Vagina (tissue), 2 donors: ENCODE measurements around the gene WIPF3. TPM values are rescaled to one million over a fixed set of nuclear protein-coding genes. Genes with fewer than 3 reads are reported as not detected.

Experiments
- DNase-seq, 2 donors: peaks; one replicate each; pipeline ENCODE4 v3.0.0-alpha.2; 2017; ENCODE audit errors: extremely low spot score in 2 of 2
- H3K27ac ChIP-seq: fragments of 200-600 bp; sonication (generic); one replicate; pipeline ENCODE4 v1.5.1; 2019
- H3K27me3 ChIP-seq: fragments of 200-600 bp; sonication (generic); one replicate; pipeline ENCODE4 v1.5.1; 2019
- H3K36me3 ChIP-seq, 2 donors: fragments of 200-600 bp; sonication (generic); one replicate each; pipeline ENCODE4 v1.5.1; 2017 to 2019
- H3K4me1 ChIP-seq: fragments of 200-600 bp; sonication (generic); one replicate; pipeline ENCODE4 v1.5.1; 2019
- H3K4me3 ChIP-seq, 2 donors: fragments of 200-600 bp; sonication (generic); 1 replicate in 1 of 2; 2 replicates in 1 of 2; pipeline ENCODE4 v1.5.1; 2016 to 2019
- H3K9me3 ChIP-seq: fragments of 200-600 bp; sonication (generic); one replicate; pipeline ENCODE4 v1.5.1; 2019
- CTCF ChIP-seq, 3 experiments: fragments of 450-650 bp in 2 of 3; fragments of 200-600 bp in 1 of 3; sonication (generic) in 1 of 3; IDR thresholded peaks; one replicate each; pipeline ENCODE4 v1.5.1; 2017 to 2019; ENCODE audit warnings: antibody characterized with exemption in 3 of 3, mild to moderate bottlenecking in 2 of 3, moderate library complexity in 2 of 3
- POLR2A ChIP-seq, 2 donors: fragments of 450-650 bp; IDR thresholded peaks; one replicate each; pipeline ENCODE4 v1.6.1; 2017; ENCODE audit warnings: antibody characterized with exemption in 2 of 2, mild to moderate bottlenecking in 2 of 2, moderate library complexity in 2 of 2
- POLR2AphosphoS5 ChIP-seq, 2 donors: sonication (generic); formaldehyde crosslinking; IDR thresholded peaks; one replicate each; pipeline ENCODE4 v1.9.0; 2017; ENCODE audit warnings: antibody characterized with exemption in 2 of 2, mild to moderate bottlenecking in 2 of 2, low read depth in 1 of 2; ENCODE audit not compliant: insufficient read depth in 1 of 2
- intact Hi-C: fragments of 100-400 bp; cut with DNase I; formaldehyde crosslinking; loops from one replicate; pipeline ENCODE4 v1.15.1; 2023
- total RNA-seq: library from RNA; depleted of rRNA; stranded (reverse); fragments of >200 nt; gene quantifications from one replicate; pipeline ENCODE4 v1.2.3, GENCODE V29; 2016

Gene WIPF3
- total RNA-seq, 1 donor from 2014 or later: 0.25 TPM

GRCh38 chr7:29946428-29947186 is 140.3 kb downstream of the WIPF3 start:
- Histone ChIP-seq H3K27me3 (no peaks in the 10 kb centered on the region), H3K9me3 (no peaks in the 10 kb centered on the region), H3K27ac (no peak overlapping the region), H3K4me3 (no peak overlapping the region), H3K4me1 (no peaks in the 10 kb centered on the region), H3K36me3 (peaks cover 0 to 32% of the 10 kb centered on the region in 2 donors)
- TF ChIP-seq POLR2AphosphoS5 (IDR thresholded peaks at IDR 0.05; ENCODE audit: insufficient read depth in 1 of 2, low read depth in 1 of 2): no peak
- TF ChIP-seq CTCF (IDR thresholded peaks at IDR 0.05): no peak
- TF ChIP-seq POLR2A (IDR thresholded peaks at IDR 0.05): no peak
- no peak for DNase-seq
- intact Hi-C loops: no loop called here

- Histone ChIP-seq H3K4me3 (no peak overlapping the region), H3K27me3 (no peaks in the 10 kb centered on the region), H3K27ac (no peak overlapping the region), H3K36me3 (peaks cover 0 to 31% of the 10 kb centered on the region in 2 donors), H3K4me1 (no peaks in the 10 kb centered on the region), H3K9me3 (no peaks in the 10 kb centered on the region)
- intact Hi-C loops: no loop called here
- DNase-seq: no peak
- TF ChIP-seq POLR2AphosphoS5 (IDR thresholded peaks at IDR 0.05; ENCODE audit: insufficient read depth in 1 of 2, low read depth in 1 of 2) (no peak), POLR2A (IDR thresholded peaks at IDR 0.05) (no peak), CTCF (IDR thresholded peaks at IDR 0.05) (no peak)
Observed at GRCh38 chr7:29948587-29948986, 142.3 kb downstream of the WIPF3 start.

GRCh38 chr7:29950480-29950879 is 144.2 kb downstream of the WIPF3 start:
- Histone ChIP-seq H3K27ac (no peak overlapping the region), H3K9me3 (no peaks in the 10 kb centered on the region), H3K4me3 (no peak overlapping the region), H3K36me3 (peaks cover 0 to 37% of the 10 kb centered on the region in 2 donors), H3K27me3 (no peaks in the 10 kb centered on the region), H3K4me1 (no peaks in the 10 kb centered on the region)
- no peak for DNase-seq
- TF ChIP-seq POLR2AphosphoS5 (IDR thresholded peaks at IDR 0.05; ENCODE audit: insufficient read depth in 1 of 2, low read depth in 1 of 2) (no peak), POLR2A (IDR thresholded peaks at IDR 0.05) (no peak), CTCF (IDR thresholded peaks at IDR 0.05) (no peak)
- intact Hi-C loops: no loop called here

GRCh38 chr7:29951206-29951605 is 144.9 kb downstream of the WIPF3 start:
- peaks cover 0 to 40% of the 10 kb centered on the region in 2 donors for H3K36me3 ChIP-seq

More at GRCh38 chr7:29951206-29951605, 144.9 kb downstream of the WIPF3 start:
- intact Hi-C loops: no loop called here
- no peaks in the 10 kb centered on the region for H3K9me3 ChIP-seq
- DNase-seq: no peak
- TF ChIP-seq POLR2A (IDR thresholded peaks at IDR 0.05) (no peak), POLR2AphosphoS5 (IDR thresholded peaks at IDR 0.05; ENCODE audit: insufficient read depth in 1 of 2, low read depth in 1 of 2) (no peak), CTCF (IDR thresholded peaks at IDR 0.05) (no peak)
- no peak overlapping the region for H3K4me3 ChIP-seq
- no peak overlapping the region for H3K27ac ChIP-seq
- H3K4me1 ChIP-seq: no peaks in the 10 kb centered on the region
- H3K27me3 ChIP-seq: no peaks in the 10 kb centered on the region
